Activated T-cell treated with anti-CD3 and anti-CD28 coated beads, Interleukin-2, amount 50 U/mL, for 4 hours (primary cell): ENCODE data around the gene RELN. TPM values are rescaled to one million over a fixed set of nuclear protein-coding genes. Genes with fewer than 3 reads are reported as not detected.

ENCODE experiments used
- ATAC-seq, 2 donors: fragments of 200-7000 bp; cut with Tn5 transposase; one replicate each; pipeline ENCODE4 v1.10.0; 2021
- DNase-seq: peaks from one replicate; pipeline ENCODE4 v3.0.0-alpha.2; 2020
- H3K27me3 Mint-ChIP-seq: one replicate; pipeline ENCODE4 v1.8.0; 2021; ENCODE audit warnings: low read depth, mixed read lengths
- H3K36me3 Mint-ChIP-seq: one replicate; pipeline ENCODE4 v1.8.0; 2022; ENCODE audit warnings: mixed read lengths; ENCODE audit not compliant: insufficient read depth
- H3K4me1 Mint-ChIP-seq: one replicate; pipeline ENCODE4 v1.8.0; 2021; ENCODE audit warnings: low read depth, mixed read lengths
- H3K4me3 Mint-ChIP-seq: one replicate; pipeline ENCODE4 v1.8.0; 2021; ENCODE audit warnings: mild to moderate bottlenecking, moderate library complexity, mixed read lengths
- H3K9me3 Mint-ChIP-seq: one replicate; pipeline ENCODE4 v1.8.0; 2021; ENCODE audit warnings: mixed read lengths
- total RNA-seq, 3 donors: library from RNA; stranded (reverse); gene quantifications; one replicate each; pipeline ENCODE4 v1.2.1, GENCODE V29; 2021

Gene RELN
- total RNA-seq, 3 donors from 2014 or later, result 0.15 to 0.24 (median 0.22) TPM

GRCh38 chr7:103632005-103632639 is 357.3 kb downstream of the RELN start:
- peaks cover 6% of the 10 kb centered on the region for H3K27me3 Mint-ChIP-seq
- ATAC-seq (no peak), DNase-seq (no peak)
- no peaks in the 10 kb centered on the region for H3K4me1 Mint-ChIP-seq
- H3K9me3 Mint-ChIP-seq, result no peaks in the 10 kb centered on the region
- H3K4me3 Mint-ChIP-seq, result no peak overlapping the region
- H3K36me3 Mint-ChIP-seq, result no peaks in the 10 kb centered on the region

DNA sequence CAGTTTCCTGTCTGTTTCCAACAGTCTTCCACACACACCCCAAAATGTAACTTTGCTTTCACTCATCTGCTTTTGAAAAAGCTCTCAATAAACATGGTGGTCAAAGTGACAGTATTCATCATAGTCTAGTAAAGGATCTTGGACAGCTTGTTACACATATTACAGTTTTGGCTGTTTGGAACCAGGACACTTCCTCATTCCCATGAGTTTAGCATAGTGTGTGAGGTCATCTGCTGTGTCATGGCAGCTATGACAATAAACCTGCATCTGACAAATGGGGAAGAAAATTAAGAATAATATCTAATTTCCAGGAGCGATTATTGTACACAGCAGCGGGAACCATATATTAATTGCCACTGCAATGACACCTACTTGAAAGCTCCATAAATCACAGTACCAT is 359.1 kb downstream of the RELN start:
- H3K4me3 Mint-ChIP-seq, result no peak overlapping the region
- ATAC-seq, result no peak

DNA sequence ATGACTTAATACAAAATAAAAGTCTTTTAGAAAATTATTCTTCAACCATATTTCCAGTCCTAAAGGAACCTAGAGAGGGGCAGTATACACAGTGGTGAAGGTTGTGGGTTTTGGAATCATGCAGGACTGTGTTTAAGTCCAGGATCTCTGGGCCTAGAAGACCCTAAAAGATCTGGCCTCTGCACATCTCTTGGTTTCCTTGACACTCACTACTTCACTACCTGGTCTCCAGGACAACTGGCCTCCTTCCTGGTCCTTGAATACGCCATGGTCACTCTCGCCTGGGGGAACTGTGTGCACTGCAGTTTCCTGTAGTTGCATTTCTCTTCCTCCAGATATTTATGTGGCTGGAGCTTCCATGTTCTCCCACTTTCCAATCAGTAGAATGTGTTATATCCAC is 360.7 kb downstream of the RELN start:
- Mint-ChIP-seq H3K4me3 (no peak overlapping the region), H3K9me3 (no peaks in the 10 kb centered on the region), H3K27me3 (peaks cover 2% of the 10 kb centered on the region), H3K4me1 (no peaks in the 10 kb centered on the region), H3K36me3 (no peaks in the 10 kb centered on the region)
- ATAC-seq (no peak), DNase-seq (no peak)

More for the DNA sequence above, 359.1 kb downstream of the RELN start:
- Mint-ChIP-seq H3K36me3 (no peaks in the 10 kb centered on the region), H3K9me3 (no peaks in the 10 kb centered on the region), H3K27me3 (peaks cover 6% of the 10 kb centered on the region), H3K4me1 (no peaks in the 10 kb centered on the region)
- DNase-seq, result no peak

GRCh38 chr7:103626776-103627175 is 362.7 kb downstream of the RELN start:
- H3K36me3 Mint-ChIP-seq, result no peaks in the 10 kb centered on the region
- ATAC-seq (no peak), DNase-seq (no peak)
- no peak overlapping the region for H3K4me3 Mint-ChIP-seq
- no peaks in the 10 kb centered on the region for H3K4me1 Mint-ChIP-seq
- H3K9me3 Mint-ChIP-seq, result no peaks in the 10 kb centered on the region
- peaks cover 3% of the 10 kb centered on the region for H3K27me3 Mint-ChIP-seq

DNA sequence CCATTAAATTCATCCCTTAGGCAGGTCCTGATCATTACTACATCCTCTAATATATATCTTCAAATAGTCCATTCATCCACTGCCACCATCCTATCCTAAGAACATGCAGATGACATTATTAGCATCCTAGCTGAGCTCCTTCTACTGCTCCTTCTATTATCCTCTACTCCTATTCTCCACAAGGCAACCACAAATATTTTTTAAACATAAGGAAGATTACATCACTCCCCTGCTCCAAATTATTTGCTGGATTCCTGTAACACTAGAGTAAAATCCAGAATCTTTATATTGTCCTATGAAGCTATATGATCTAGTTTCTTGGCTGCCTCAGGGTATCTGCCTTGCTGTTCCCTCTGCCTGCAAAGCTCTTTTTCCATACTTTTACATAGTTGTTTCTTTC is 367.2 kb downstream of the RELN start:
- Mint-ChIP-seq H3K4me1 (no peaks in the 10 kb centered on the region), H3K4me3 (no peak overlapping the region), H3K36me3 (no peaks in the 10 kb centered on the region), H3K27me3 (peaks cover 5% of the 10 kb centered on the region), H3K9me3 (no peaks in the 10 kb centered on the region)
- DNase-seq (no peak), ATAC-seq (no peak)

DNA sequence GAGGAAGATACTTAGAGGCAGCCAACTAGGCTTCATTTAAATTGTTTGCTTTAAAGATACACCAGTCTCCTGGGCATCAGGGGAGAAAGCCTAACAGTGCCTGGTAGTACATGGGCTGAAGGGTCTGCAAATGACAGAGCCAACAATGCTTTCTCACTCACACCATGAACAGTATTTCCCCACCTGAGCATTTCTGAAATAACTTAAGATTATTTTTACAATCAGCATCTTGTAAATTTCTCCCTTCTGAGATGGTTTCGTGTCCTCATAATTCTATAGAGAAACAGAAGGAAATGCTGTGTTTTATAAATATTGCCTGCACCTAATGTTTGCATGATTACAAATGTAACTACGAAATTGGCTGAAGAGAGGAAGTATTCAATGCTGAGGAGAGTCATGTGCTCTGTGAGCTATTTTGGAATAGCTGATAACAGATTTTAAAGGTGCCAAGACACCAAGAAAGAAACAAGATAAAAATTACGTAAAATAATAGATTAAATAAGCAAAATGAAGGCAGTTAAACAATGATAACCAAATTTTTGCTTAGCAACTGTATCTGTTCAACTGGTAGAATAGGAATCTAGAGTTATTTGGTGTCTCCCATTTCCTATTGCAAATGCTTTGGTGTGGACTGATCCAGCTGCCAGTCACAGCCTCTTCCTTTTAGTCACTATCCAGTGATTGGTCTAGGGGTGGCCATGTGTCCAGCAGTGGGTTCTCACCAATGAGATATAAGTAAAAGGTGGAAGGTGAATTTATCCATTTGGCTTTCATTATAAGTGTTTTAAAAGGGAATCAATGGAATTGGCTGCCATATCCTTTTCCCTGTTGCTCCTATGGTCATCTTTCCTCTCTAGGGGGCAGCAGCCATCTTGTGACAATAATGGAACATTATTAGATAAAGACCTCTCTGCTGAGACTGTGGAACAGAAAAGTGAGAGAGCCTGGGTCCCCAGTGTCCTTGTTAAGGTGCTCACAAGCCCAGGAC is 375.5 kb downstream of the RELN start:
- Mint-ChIP-seq H3K4me1 (no peaks in the 10 kb centered on the region), H3K4me3 (no peak overlapping the region), H3K27me3 (peaks cover 3% of the 10 kb centered on the region), H3K9me3 (no peaks in the 10 kb centered on the region), H3K36me3 (no peaks in the 10 kb centered on the region)
- ATAC-seq (no peak), DNase-seq (no peak)

DNA sequence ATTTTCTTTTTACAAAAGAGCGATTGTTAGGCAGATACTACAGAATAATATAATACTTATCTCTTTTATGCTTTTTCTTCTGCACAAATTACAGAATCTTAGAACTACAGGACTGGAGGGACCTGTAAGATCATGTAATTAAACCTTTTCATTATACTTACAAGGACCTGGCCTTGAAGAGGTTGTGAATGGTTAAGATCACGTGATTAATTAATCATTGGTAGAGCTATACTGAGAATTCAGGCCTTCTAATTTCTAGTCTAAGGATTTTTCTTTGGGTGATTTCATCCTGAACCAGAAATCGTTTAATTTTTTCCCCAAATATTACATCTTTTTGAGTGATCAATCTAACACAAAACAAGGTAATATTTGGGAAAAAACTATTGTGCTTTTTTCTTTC is 379.7 kb downstream of the RELN start:
- no peaks in the 10 kb centered on the region for H3K36me3 Mint-ChIP-seq
- DNase-seq, result no peak
- no peak overlapping the region for H3K4me3 Mint-ChIP-seq
- peaks cover 7% of the 10 kb centered on the region for H3K27me3 Mint-ChIP-seq
- H3K9me3 Mint-ChIP-seq, result no peaks in the 10 kb centered on the region
- H3K4me1 Mint-ChIP-seq, result no peaks in the 10 kb centered on the region
- ATAC-seq, result no peak

GRCh38 chr7:103605640-103606039 is 383.8 kb downstream of the RELN start:
- H3K4me3 Mint-ChIP-seq, result no peak overlapping the region
- no peaks in the 10 kb centered on the region for H3K9me3 Mint-ChIP-seq
- ATAC-seq, result no peak
- DNase-seq, result no peak
- H3K36me3 Mint-ChIP-seq, result no peaks in the 10 kb centered on the region
- H3K27me3 Mint-ChIP-seq, result peaks cover 5% of the 10 kb centered on the region
- no peaks in the 10 kb centered on the region for H3K4me1 Mint-ChIP-seq

- H3K36me3 Mint-ChIP-seq, result no peaks in the 10 kb centered on the region
- ATAC-seq, result no peak
- H3K9me3 Mint-ChIP-seq, result no peaks in the 10 kb centered on the region
- H3K27me3 Mint-ChIP-seq, result peaks cover 9% of the 10 kb centered on the region
- H3K4me3 Mint-ChIP-seq, result no peak overlapping the region
- DNase-seq, result no peak
- no peaks in the 10 kb centered on the region for H3K4me1 Mint-ChIP-seq
Measured at GRCh38 chr7:103598326-103598905, 391.0 kb downstream of the RELN start.

- ATAC-seq (no peak), DNase-seq (no peak)
- Mint-ChIP-seq H3K4me3 (no peak overlapping the region), H3K27me3 (peaks cover 9% of the 10 kb centered on the region), H3K4me1 (no peaks in the 10 kb centered on the region), H3K9me3 (no peaks in the 10 kb centered on the region), H3K36me3 (no peaks in the 10 kb centered on the region)
Measured at GRCh38 chr7:103597606-103598005, 391.9 kb downstream of the RELN start.

DNA sequence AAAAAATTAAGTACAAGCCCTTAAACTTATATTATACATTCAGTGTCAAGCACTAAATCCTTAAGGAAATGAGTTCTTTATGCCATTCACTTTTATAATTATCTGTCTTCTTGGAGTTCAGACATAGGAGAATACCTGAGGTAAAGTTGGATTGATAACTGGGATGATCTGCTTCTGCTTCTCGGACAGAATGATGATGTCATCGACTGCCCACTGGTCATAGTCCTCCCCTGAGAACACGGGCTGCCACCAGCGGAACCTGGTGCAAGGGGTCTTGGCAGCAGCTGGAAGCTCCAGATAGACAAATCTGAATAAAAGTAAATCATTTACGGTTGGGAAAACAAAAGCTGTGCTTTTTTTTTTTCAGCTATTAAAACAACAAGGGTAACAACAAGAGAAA is 395.3 kb downstream of the RELN start:
- Mint-ChIP-seq H3K4me3 (no peak overlapping the region), H3K27me3 (peaks cover 9% of the 10 kb centered on the region), H3K4me1 (no peaks in the 10 kb centered on the region), H3K9me3 (no peaks in the 10 kb centered on the region), H3K36me3 (no peaks in the 10 kb centered on the region)
- ATAC-seq (no peak), DNase-seq (no peak)

DNA sequence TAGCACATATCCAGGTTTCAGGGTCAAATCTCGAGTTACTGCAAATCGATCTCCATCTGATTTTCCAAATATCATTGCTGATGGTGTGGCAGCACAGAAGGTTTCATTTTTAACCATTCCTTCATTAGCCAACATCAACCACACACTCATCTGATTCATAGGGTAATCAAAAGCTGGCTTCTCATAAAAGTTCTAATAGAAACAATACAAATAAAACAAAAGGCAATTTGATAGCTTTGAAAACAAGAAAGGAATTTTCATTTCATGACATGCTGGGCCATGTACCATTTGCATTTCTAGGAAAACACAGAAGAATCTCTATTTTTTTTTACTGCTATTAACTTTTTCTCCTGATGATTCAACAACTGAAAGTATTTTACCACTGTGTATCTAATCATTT is 395.8 kb downstream of the RELN start:
- Mint-ChIP-seq H3K9me3 (no peaks in the 10 kb centered on the region), H3K4me3 (no peak overlapping the region), H3K36me3 (no peaks in the 10 kb centered on the region), H3K27me3 (peaks cover 9% of the 10 kb centered on the region), H3K4me1 (no peaks in the 10 kb centered on the region)
- DNase-seq (no peak), ATAC-seq (no peak)

- Mint-ChIP-seq H3K4me3 (no peak overlapping the region), H3K4me1 (no peaks in the 10 kb centered on the region), H3K36me3 (no peaks in the 10 kb centered on the region), H3K27me3 (peaks cover 9% of the 10 kb centered on the region), H3K9me3 (no peaks in the 10 kb centered on the region)
- ATAC-seq, result no peak
- DNase-seq, result no peak
Measured at GRCh38 chr7:103592844-103593243, 396.6 kb downstream of the RELN start.

DNA sequence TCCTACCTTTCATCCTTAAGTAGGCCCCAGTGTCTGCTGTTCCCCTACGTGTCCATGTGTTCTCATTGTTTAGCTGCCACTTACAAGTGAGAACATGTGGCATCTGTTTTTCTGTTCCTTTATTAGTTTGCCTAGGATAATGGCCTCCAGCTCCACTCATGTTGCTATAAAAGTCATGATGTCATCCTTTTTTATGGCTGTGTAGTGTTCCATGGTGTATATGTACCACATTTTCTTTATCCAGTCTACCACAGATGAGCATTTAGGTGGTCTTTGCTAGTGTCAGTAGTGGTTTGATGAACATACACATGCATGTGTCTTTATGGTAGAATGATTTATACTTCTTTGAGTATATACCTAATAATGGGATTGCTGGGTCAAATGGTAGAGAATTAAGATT is 397.3 kb downstream of the RELN start:
- H3K4me1 Mint-ChIP-seq, result no peaks in the 10 kb centered on the region
- no peak overlapping the region for H3K4me3 Mint-ChIP-seq
- DNase-seq (no peak), ATAC-seq (no peak)
- no peaks in the 10 kb centered on the region for H3K9me3 Mint-ChIP-seq
- peaks cover 10% of the 10 kb centered on the region for H3K27me3 Mint-ChIP-seq
- no peaks in the 10 kb centered on the region for H3K36me3 Mint-ChIP-seq

- Mint-ChIP-seq H3K4me1 (no peaks in the 10 kb centered on the region), H3K4me3 (no peak overlapping the region), H3K9me3 (no peaks in the 10 kb centered on the region), H3K27me3 (peaks cover 19% of the 10 kb centered on the region), H3K36me3 (no peaks in the 10 kb centered on the region)
- ATAC-seq, result no peak
- DNase-seq, result no peak
Measured at GRCh38 chr7:103580031-103580430, 409.4 kb downstream of the RELN start.
